HUES6 (cell line): Measurements from ENCODE around the gene RPH3AL.

Experiments
- H3K27ac ChIP-seq: 2 replicates; pipeline ENCODE4 v1.7.0; 2013; ENCODE audit warnings: low read depth, mild to moderate bottlenecking, low read length, inconsistent platforms
- H3K27me3 ChIP-seq: 2 replicates; pipeline ENCODE4 v1.6.1; 2013; ENCODE audit warnings: low read length; ENCODE audit not compliant: control insufficient read depth, insufficient read depth
- H3K36me3 ChIP-seq: 2 replicates; pipeline ENCODE4 v1.6.1; 2013; ENCODE audit warnings: low read length; ENCODE audit not compliant: control insufficient read depth, insufficient read depth
- H3K4me1 ChIP-seq: 2 replicates; pipeline ENCODE4 v1.6.1; 2013; ENCODE audit warnings: low read length; ENCODE audit not compliant: control insufficient read depth, insufficient read depth
- H3K4me3 ChIP-seq: 2 replicates; pipeline ENCODE4 v1.5.1; 2013; ENCODE audit warnings: low read depth, low read length
- H3K9ac ChIP-seq: one replicate; pipeline ENCODE4 v1.6.1; 2013; ENCODE audit warnings: mild to moderate bottlenecking, low read length
- H3K9me3 ChIP-seq: 2 replicates; pipeline ENCODE4 v1.6.1; 2013; ENCODE audit warnings: low read depth, low read length; ENCODE audit not compliant: control insufficient read depth, insufficient read depth

Gene RPH3AL

DNA sequence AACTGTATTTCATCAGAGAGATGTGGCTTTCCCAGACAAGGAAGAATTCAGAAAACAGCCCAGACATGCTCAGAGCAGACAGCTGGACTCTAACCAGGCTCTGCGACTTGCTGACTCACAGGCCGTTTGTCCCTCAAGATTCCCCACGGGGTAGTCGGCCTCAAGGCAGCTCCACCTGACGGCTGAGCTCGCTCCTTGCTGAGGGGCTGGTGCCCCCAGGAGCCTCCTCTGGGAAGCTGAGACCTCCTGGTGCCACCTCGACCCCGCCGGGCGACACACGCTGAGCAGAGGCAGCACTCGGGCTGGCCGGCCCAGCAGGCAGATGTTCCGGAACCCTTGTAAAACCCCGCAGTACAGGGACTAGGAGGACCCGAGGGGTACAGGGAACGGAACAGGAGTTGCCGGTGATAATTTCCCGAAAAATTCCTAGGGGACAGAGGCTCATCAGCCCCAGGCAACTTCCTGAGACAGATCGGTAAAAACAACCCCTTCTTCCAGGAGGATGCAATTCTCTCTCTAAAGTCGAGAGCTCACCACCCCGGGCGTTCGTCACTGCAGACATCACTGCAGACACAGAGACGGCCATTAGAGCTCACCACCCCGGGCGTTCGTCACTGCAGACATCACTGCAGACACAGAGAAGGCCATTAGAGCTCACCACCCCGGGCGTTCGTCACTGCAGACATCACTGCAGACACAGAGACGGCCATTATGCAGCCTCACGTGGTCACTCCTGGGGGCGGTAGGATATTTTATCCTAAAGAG is 19.9 kb downstream of the RPH3AL start:
- Histone ChIP-seq H3K27me3 (peaks cover 17% of the 10 kb centered on the region; the same call in 1 of the 2 replicates), H3K36me3 (no peaks in the 10 kb centered on the region), H3K9ac (peak overlapping the region; percentile 34), H3K9me3 (no peaks in the 10 kb centered on the region), H3K27ac (no peak overlapping the region), H3K4me3 (no peak overlapping the region), H3K4me1 (peaks cover 50% of the 10 kb centered on the region)

DNA sequence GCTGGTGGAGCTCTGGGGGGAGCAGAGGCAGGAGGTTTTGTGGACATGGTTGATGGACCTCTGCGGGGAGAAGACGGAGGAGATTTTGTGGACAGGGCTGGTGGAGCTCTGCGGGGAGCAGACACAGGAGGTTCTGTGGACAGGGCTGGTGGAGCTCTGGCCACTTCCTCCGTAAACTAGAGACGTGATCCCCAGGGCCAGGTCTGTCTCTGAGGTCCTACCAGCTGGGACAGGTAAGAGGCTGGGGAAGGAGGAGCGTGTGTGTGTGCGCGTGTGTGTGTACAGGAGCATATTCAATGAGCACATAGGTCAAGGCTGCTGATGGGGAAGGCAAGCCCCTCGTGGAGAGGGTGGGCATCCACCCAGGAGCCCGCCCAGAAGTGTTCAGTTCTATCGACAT is 20.6 kb downstream of the RPH3AL start:
- Histone ChIP-seq H3K9me3 (no peaks in the 10 kb centered on the region), H3K27ac (no peak overlapping the region), H3K36me3 (no peaks in the 10 kb centered on the region), H3K4me1 (peaks cover 50% of the 10 kb centered on the region), H3K27me3 (peaks cover 17% of the 10 kb centered on the region; the same call in 1 of the 2 replicates), H3K4me3 (no peak overlapping the region), H3K9ac (no peak overlapping the region)

DNA sequence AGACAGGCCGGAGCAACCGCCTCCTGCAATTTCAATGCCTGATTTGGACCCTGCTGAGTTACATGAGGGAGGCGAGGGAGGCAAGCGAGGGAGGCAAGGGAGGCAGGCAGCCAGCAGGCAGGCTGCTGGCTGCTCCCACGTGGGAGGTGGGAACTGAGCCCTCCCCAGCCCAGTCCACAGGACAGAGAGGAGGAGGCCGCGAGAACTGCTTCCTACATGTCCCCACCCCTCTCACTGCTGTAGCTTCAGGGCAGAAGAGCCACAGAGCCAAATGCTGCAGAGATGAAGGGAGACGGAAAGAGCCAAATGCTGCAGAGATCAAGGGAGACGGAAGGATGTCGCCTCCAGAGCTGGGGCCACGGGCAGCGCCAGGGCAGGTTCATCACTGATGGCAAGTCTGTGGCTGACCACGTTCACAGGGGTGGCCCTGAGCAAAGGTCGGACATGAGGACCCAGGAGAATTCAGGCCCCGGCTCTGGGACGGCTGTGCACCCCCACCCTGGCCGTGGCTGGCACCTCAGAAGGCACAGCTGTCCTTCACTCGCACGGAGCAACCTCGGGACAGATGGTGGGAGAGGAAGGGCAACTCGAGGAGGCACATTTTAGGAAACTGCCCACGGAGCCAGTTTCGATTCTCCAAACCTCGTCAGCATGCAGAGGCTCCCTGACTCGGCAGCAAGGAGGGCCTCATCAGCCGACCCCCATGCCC is 21.5 kb downstream of the RPH3AL start:
- Histone ChIP-seq H3K36me3 (no peaks in the 10 kb centered on the region), H3K4me3 (no peak overlapping the region), H3K9ac (no peak overlapping the region), H3K27me3 (peaks cover 15% of the 10 kb centered on the region; the same call in 1 of the 2 replicates), H3K27ac (no peak overlapping the region), H3K4me1 (peaks cover 44% of the 10 kb centered on the region), H3K9me3 (no peaks in the 10 kb centered on the region)

DNA sequence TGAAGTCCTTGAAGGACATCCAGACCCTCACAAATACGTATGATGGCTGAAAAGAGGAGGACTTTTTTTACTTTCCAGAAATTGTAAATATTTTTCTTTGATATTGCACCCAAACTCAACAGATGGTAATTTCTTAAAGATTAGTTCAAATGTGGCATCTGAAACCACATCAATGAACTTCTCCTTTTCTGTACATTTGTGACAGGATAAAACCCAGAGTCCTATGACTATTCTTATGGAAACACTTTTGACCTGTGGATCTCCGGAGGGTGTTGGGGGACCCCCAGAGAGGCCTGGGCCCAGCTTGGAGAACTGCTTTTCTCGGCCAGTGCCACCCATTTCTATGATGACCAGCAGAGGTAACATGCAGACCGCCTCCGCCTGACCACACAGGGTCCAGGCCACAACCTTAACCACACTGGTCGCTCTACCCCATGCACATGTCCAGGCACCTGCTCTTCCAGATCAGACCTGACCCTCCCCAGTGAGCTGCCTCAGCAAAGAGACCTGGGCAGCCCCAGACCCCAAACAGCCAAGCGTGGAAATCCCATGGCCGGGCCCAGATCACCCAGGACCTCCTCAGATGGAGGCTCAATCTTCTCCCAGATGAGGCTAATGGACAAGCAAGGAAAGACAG is 22.7 kb downstream of the RPH3AL start:
- Histone ChIP-seq H3K4me3 (no peak overlapping the region), H3K36me3 (no peaks in the 10 kb centered on the region), H3K9me3 (no peaks in the 10 kb centered on the region), H3K4me1 (peaks cover 32% of the 10 kb centered on the region; the same call in 1 of the 2 replicates), H3K9ac (no peak overlapping the region), H3K27ac (no peak overlapping the region), H3K27me3 (peaks cover 9% of the 10 kb centered on the region; the same call in 1 of the 2 replicates)

DNA sequence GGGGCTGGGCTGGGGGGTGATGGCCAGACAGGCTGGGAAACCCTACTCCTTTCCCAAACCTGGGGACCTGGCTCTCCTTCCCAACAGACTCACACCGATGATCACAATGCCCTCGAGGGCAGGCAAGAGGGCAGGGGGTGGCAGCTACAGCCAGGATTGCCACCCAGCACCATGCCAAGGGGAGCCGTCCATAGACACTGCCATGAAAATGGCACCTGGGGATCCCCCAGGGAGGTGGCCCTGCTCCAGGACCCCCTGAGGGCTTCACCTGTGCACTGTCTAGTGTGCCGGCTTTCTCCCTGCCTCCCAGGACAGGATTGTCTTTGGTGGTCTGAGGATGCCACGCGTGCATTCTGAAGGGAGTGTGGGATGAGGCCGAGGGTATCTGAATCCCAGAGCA is 24.6 kb downstream of the RPH3AL start:
- peaks cover 15% of the 10 kb centered on the region; the same call in 1 of the 2 replicates for H3K4me1 ChIP-seq
- H3K36me3 ChIP-seq = no peaks in the 10 kb centered on the region
- no peak overlapping the region for H3K9ac ChIP-seq
- H3K4me3 ChIP-seq = no peak overlapping the region
- peaks cover 7% of the 10 kb centered on the region; the same call in 1 of the 2 replicates for H3K27me3 ChIP-seq
- no peaks in the 10 kb centered on the region for H3K9me3 ChIP-seq
- no peak overlapping the region for H3K27ac ChIP-seq

DNA sequence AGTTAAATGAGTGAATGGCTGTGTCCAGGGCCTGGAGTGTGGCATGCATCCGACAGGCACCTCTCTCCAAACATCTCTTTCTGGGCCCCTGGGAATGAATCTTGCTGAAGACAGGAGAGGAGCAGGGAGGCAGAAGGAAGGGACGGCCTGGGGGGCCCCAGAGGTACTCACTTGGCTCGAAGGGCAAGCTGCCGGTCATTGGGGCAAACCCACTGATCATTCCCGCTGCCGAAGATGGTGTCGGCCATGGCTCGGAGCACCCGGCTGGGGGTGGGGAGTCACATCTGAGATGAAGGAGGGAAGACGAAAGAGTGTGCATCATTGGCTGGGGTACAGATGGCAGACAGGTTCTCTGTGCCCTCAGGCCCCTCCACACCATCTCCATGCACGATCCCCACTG is 25.3 kb downstream of the RPH3AL start:
- no peak overlapping the region for H3K9ac ChIP-seq
- peaks cover 13% of the 10 kb centered on the region for H3K4me1 ChIP-seq
- H3K36me3 ChIP-seq = no peaks in the 10 kb centered on the region
- H3K9me3 ChIP-seq = no peaks in the 10 kb centered on the region
- H3K27ac ChIP-seq = no peak overlapping the region
- H3K4me3 ChIP-seq = no peak overlapping the region
- H3K27me3 ChIP-seq = peaks cover 14% of the 10 kb centered on the region; the same call in 1 of the 2 replicates

DNA sequence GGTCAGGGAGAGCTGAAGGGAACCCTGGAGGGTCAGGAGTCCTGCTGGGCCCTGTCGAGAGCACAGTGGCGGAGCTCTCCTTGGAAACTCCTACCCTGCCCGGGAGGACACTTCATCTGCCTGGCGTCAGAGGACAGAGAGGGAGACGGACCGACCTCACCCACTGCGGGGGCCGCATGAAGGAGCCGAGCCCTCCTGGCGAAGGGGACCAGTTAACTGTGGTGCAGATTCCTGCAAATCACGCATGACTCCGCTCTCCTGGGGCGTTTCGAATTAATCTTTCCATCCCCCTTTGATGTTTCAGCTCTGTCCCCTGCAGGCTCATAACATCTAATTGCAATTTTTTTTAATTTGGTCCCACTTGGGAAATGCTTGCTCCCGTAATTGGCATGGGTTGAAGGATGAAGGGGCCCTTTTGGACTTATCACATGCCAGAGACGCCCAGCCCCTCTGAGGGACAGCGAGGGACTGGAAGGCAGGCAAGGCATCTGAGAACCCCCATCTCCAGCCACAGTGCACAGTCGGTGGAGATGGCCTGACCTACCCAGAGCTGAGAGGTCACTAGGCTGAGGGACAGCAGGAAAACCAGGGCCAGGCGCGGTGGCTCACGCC is 26.5 kb downstream of the RPH3AL start:
- H3K4me3 ChIP-seq = no peak overlapping the region
- H3K36me3 ChIP-seq = no peaks in the 10 kb centered on the region
- H3K9me3 ChIP-seq = no peaks in the 10 kb centered on the region
- H3K27ac ChIP-seq = no peak overlapping the region
- H3K9ac ChIP-seq = no peak overlapping the region
- peaks cover 15% of the 10 kb centered on the region for H3K4me1 ChIP-seq
- peaks cover 19% of the 10 kb centered on the region for H3K27me3 ChIP-seq

DNA sequence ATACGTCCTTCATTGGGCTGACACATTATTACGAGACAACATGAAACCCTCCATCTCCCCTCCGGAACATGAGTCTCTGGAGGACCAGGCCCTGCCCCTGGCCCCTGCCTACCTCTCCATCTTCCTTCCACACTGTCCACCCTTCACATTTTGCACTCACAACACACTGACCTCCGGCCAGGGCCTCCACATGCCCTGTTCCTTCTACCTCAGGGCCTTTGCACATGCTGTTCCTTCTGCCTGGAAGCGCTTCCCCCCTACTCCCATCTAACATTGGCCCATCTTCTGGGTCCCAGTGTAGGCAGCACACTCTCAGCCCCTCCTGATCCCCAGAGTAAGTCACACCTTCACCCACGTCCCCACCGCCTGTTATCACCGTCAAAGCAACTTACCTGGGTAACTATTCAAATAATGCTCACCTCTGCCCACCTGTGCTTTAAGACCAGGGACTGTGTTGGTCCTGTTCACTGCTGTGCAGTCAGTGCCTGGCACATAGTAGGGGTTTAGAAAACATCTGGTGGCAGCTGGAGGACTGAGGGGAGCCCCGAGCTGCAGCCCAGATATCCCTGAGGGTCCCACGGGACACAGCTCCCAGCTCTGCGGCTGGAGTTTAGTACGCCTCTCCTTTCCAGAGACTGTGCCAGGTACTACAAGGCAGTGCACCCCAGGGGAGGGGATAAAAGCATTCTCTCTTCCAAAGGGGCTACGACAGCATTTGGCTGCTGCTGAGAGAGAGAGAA is 27.2 kb downstream of the RPH3AL start:
- Histone ChIP-seq H3K27me3 (peaks cover 26% of the 10 kb centered on the region), H3K9me3 (no peaks in the 10 kb centered on the region), H3K36me3 (no peaks in the 10 kb centered on the region), H3K27ac (no peak overlapping the region), H3K9ac (no peak overlapping the region), H3K4me3 (no peak overlapping the region), H3K4me1 (peaks cover 21% of the 10 kb centered on the region)

DNA sequence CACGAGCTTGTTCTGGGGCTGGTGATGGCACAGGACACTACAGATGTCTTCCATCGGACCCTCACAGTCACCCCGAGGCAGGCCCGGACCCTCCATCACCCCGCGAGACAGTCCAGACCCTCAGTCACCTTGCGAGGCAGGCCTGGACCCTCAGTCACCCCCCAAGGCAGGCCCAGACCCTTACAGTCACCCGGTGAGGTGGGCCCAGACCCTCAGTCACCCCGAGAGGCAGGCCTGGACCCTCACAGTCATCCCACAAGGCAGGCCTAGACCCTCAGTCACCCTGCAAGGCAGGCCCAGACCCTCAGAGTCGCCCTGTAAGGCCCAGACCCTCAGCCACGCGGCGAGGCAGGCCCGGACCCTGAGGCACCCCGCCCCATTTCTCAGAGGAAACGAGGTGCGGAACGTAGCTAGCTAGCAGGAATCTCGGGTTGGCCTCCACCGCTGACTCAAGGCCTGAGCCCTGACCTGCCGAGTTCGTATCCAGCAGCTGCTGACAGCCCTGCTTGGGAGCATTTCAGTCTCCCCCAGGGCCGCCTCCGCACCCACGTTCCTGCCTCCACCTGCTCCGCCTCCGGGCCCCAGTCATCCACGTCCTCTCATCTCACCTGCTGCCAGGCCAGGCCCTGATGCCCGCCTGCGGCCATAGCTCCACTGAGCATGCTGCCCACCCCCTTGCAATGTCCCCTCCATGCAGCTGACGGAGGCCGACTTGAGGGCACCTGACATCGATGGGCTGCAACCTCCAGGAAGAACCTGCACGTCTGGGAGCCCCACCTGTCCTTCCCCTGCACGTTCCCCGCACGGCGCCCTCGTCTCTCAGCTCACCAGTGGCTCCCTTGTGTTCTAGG is 28.7 kb downstream of the RPH3AL start:
- Histone ChIP-seq H3K9me3 (no peaks in the 10 kb centered on the region), H3K4me1 (peaks cover 21% of the 10 kb centered on the region), H3K27me3 (peaks cover 28% of the 10 kb centered on the region)

DNA sequence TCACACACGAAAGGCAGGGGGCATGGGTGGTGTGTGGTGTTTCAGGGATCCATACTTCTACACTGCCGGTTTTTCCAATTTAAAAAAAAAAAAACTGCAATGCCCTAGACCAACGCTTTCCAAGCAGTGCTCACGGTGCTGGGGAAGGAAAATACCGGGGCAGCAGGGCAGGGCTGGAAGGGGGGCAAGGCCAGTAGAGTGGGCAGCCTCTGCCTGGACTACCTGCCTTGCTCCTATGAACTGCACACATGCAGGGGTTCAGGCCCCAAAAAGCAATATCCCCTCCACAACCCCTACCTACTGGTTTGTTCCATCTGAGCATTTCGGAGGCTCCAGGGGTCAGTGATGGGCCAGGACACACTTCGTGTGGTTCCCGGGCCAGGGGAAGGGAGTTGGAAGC is 29.4 kb downstream of the RPH3AL start:
- Histone ChIP-seq H3K36me3 (no peaks in the 10 kb centered on the region), H3K27me3 (peaks cover 28% of the 10 kb centered on the region), H3K4me1 (peaks cover 21% of the 10 kb centered on the region), H3K9ac (no peak overlapping the region), H3K27ac (no peak overlapping the region), H3K4me3 (no peak overlapping the region), H3K9me3 (no peaks in the 10 kb centered on the region)

More for the DNA sequence above, 28.7 kb downstream of the RPH3AL start:
- no peak overlapping the region for H3K4me3 ChIP-seq
- no peak overlapping the region for H3K27ac ChIP-seq
- H3K9ac ChIP-seq = no peak overlapping the region
- no peaks in the 10 kb centered on the region for H3K36me3 ChIP-seq
